Measurements from ENCODE around the gene ZNF407.

ZNF407 gene

DNA sequence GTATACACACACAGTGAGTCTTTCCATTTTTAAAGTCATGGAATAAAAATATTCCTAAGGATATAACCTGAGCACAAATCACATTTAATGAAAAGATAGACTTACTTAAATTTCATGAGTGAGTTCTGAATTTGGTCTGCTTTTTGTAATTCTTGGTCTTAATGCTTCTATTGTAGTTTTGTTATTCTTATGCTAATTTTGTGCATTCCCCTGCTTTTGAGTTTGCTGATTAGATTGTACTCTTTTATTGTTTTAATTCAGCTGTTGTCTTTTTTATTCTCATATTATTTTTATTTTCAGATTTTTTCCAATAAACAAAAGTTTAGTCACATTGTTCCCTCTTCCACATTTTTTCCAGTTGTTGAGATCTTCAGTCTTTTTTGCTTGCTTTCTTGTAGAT lies 202.4 kb downstream of the ZNF407 start:
- Histone ChIP-seq H3K9ac (no peak overlapping the region), H3K4me3 (IDR thresholded peaks at IDR 0.05; ENCODE audit: insufficient read depth, low read depth, low read length) (no peak overlapping the region)
- TF ChIP-seq CTCF (conservative IDR thresholded peaks at IDR 0.05; ENCODE audit: low read depth, low read length), result no peak

DNA sequence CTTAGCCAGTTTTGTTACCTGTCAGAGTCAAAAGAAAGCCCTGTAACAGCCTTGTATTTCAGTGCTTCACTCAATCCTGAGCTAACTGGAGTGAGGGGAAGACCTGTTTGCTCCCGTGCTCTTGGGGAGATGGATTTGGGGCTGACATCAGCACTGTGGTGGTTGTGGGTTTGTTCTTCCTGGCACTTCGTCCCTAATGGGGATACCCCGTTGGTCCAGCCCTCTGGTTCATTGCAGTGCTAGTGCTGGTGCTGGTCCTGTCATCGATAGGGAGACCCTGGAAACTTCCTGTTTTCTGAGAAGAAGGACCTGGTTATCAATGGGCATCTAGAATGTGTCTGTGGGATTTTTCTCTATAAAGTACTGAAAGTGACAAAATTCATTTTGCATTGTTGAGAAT lies 205.4 kb downstream of the ZNF407 start:
- no peak for TF ChIP-seq CTCF (conservative IDR thresholded peaks at IDR 0.05; ENCODE audit: low read depth, low read length)
- H3K4me1 ChIP-seq (ENCODE audit: low read depth, poor library complexity, severe bottlenecking), result peaks cover 17% of the 10 kb centered on the region
- H2AFZ ChIP-seq (ENCODE audit: low read depth), result no peak overlapping the region
- H3K4me3 ChIP-seq (IDR thresholded peaks at IDR 0.05; ENCODE audit: insufficient read depth, low read depth, low read length), result no peak overlapping the region
- no peak overlapping the region for H3K27ac ChIP-seq
- H3K36me3 ChIP-seq (ENCODE audit: insufficient read depth), result no peaks in the 10 kb centered on the region
- no peaks in the 10 kb centered on the region for H3K27me3 ChIP-seq (ENCODE audit: insufficient read depth, low read depth)
- no peak overlapping the region for H3K9ac ChIP-seq
- no peak overlapping the region for H3K4me2 ChIP-seq
- H4K20me1 ChIP-seq (ENCODE audit: insufficient read depth), result no peaks in the 10 kb centered on the region
- H3K79me2 ChIP-seq (ENCODE audit: insufficient read depth, low read depth), result no peaks in the 10 kb centered on the region

More for the DNA sequence above, 202.4 kb downstream of the ZNF407 start:
- H3K36me3 ChIP-seq (ENCODE audit: insufficient read depth), result no peaks in the 10 kb centered on the region
- H3K27ac ChIP-seq, result no peak overlapping the region
- H2AFZ ChIP-seq (ENCODE audit: low read depth), result no peak overlapping the region
- no peaks in the 10 kb centered on the region for H4K20me1 ChIP-seq (ENCODE audit: insufficient read depth)
- H3K4me2 ChIP-seq, result no peak overlapping the region
- H3K27me3 ChIP-seq (ENCODE audit: insufficient read depth, low read depth), result no peaks in the 10 kb centered on the region
- no peaks in the 10 kb centered on the region for H3K79me2 ChIP-seq (ENCODE audit: insufficient read depth, low read depth)
- H3K4me1 ChIP-seq (ENCODE audit: low read depth, poor library complexity, severe bottlenecking), result peaks cover 29% of the 10 kb centered on the region

DNA sequence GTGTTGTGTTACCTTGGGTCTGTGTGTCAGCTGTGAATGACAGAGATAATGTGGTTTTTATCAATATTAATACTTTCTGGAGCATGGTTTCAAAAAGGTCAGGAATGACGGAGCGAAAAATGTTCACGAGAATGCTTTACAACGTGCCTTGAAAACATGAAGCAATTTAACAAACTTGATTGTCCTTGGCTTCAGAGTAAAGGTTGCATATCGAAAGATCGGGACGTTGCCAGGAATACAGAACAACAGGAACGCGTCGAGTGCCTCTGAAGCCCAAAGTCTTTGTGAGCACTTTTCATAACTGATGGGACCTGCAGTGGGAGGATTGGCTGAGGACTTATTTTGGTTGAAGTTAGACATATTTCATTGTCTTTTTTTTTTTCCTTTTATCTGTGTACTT lies 206.1 kb downstream of the ZNF407 start:
- Histone ChIP-seq H3K36me3 (ENCODE audit: insufficient read depth) (no peaks in the 10 kb centered on the region), H3K9ac (no peak overlapping the region), H3K4me3 (IDR thresholded peaks at IDR 0.05; ENCODE audit: insufficient read depth, low read depth, low read length) (no peak overlapping the region), H3K4me1 (ENCODE audit: low read depth, poor library complexity, severe bottlenecking) (peaks cover 11% of the 10 kb centered on the region), H2AFZ (ENCODE audit: low read depth) (no peak overlapping the region), H3K27ac (no peak overlapping the region), H3K79me2 (ENCODE audit: insufficient read depth, low read depth) (no peaks in the 10 kb centered on the region), H3K4me2 (no peak overlapping the region), H3K27me3 (ENCODE audit: insufficient read depth, low read depth) (no peaks in the 10 kb centered on the region), H4K20me1 (ENCODE audit: insufficient read depth) (no peaks in the 10 kb centered on the region)
- TF ChIP-seq CTCF (conservative IDR thresholded peaks at IDR 0.05; ENCODE audit: low read depth, low read length), result no peak

- H2AFZ ChIP-seq (ENCODE audit: low read depth), result no peak overlapping the region
- H3K27me3 ChIP-seq (ENCODE audit: insufficient read depth, low read depth), result no peaks in the 10 kb centered on the region
- TF ChIP-seq CTCF (conservative IDR thresholded peaks at IDR 0.05; ENCODE audit: low read depth, low read length), result no peak
- no peak overlapping the region for H3K27ac ChIP-seq
- no peak overlapping the region for H3K9ac ChIP-seq
- peaks cover 9% of the 10 kb centered on the region for H3K4me1 ChIP-seq (ENCODE audit: low read depth, poor library complexity, severe bottlenecking)
- no peaks in the 10 kb centered on the region for H3K79me2 ChIP-seq (ENCODE audit: insufficient read depth, low read depth)
- no peak overlapping the region for H3K4me3 ChIP-seq (IDR thresholded peaks at IDR 0.05; ENCODE audit: insufficient read depth, low read depth, low read length)
- no peaks in the 10 kb centered on the region for H4K20me1 ChIP-seq (ENCODE audit: insufficient read depth)
- H3K4me2 ChIP-seq, result no peak overlapping the region
- H3K36me3 ChIP-seq (ENCODE audit: insufficient read depth), result no peaks in the 10 kb centered on the region
Measured at GRCh38 chr18:74804677-74805076, 207.0 kb downstream of the ZNF407 start.

Measured in KMS-11 (cell line).